NCI-H2227 treated with DMSO at 0.1 percent for 48 hours (cell line): ENCODE data around the gene NUBPL.
"Not testable (repeated sequence)": the region's sequence is repeated elsewhere in the genome, so short reads cannot be mapped to it uniquely, and the experiment has no call there.

Source experiments
- DNase-seq: peaks from one replicate; lab custom pipeline; 2025; lab: John Stamatoyannopoulos, UW

Gene NUBPL

GRCh38 chr14:31745741-31746140 lies 184.5 kb downstream of the NUBPL start:
- DNase-seq = no peak

GRCh38 chr14:31746326-31746725 lies 185.1 kb downstream of the NUBPL start:
- DNase-seq = no peak

- no peak for DNase-seq
Measured at GRCh38 chr14:31749275-31749674, 188.1 kb downstream of the NUBPL start.

GRCh38 chr14:31751047-31751446 lies 189.8 kb downstream of the NUBPL start:
- DNase-seq = not testable (repeated sequence)

- DNase-seq = no peak
Measured at GRCh38 chr14:31752867-31753661, 191.9 kb downstream of the NUBPL start.

GRCh38 chr14:31758941-31759340 lies 197.7 kb downstream of the NUBPL start:
- no peak for DNase-seq

GRCh38 chr14:31760277-31760676 lies 199.1 kb downstream of the NUBPL start:
- DNase-seq = no peak

- DNase-seq = no peak
Measured at GRCh38 chr14:31761325-31761724, 200.1 kb downstream of the NUBPL start.

- DNase-seq = no peak
Measured at GRCh38 chr14:31763041-31763440, 201.8 kb downstream of the NUBPL start.

- no peak for DNase-seq
Measured at GRCh38 chr14:31766315-31766892, 205.2 kb downstream of the NUBPL start.

- no peak for DNase-seq
Measured at GRCh38 chr14:31768355-31768754, 207.2 kb downstream of the NUBPL start.

- DNase-seq = no peak
Measured at GRCh38 chr14:31770271-31770670, 209.1 kb downstream of the NUBPL start.

GRCh38 chr14:31774567-31774966 lies 213.4 kb downstream of the NUBPL start:
- no peak for DNase-seq

- DNase-seq = no peak
Measured at GRCh38 chr14:31777312-31777711, 216.1 kb downstream of the NUBPL start.

- no peak for DNase-seq
Measured at GRCh38 chr14:31781578-31781977, 220.4 kb downstream of the NUBPL start.

- peak; percentile 17 for DNase-seq
Measured at GRCh38 chr14:31785574-31785973, 224.4 kb downstream of the NUBPL start.

- DNase-seq = no peak
Measured at GRCh38 chr14:31787377-31787776, 226.2 kb downstream of the NUBPL start.

GRCh38 chr14:31788340-31788739 lies 227.1 kb downstream of the NUBPL start:
- no peak for DNase-seq

GRCh38 chr14:31792726-31793125 lies 231.5 kb downstream of the NUBPL start:
- DNase-seq = no peak

GRCh38 chr14:31797946-31798345 lies 236.7 kb downstream of the NUBPL start:
- not testable (repeated sequence) for DNase-seq

- no peak for DNase-seq
Measured at GRCh38 chr14:31802838-31803237, 241.6 kb downstream of the NUBPL start.

GRCh38 chr14:31806249-31806648 lies 245.0 kb downstream of the NUBPL start:
- no peak for DNase-seq
